GM12874 (cell line): ENCODE measurements around the gene ACKR3.

Source experiments
- TF ChIP-seq, protein P1 (sequence below): IDR thresholded peaks from 2 replicates; pipeline ENCODE4 v1.5.1; 2011; ENCODE audit warnings: low read depth, mild to moderate bottlenecking, control low read depth, low read length, moderate library complexity; ENCODE audit not compliant: insufficient read depth

Gene ACKR3

DNA sequence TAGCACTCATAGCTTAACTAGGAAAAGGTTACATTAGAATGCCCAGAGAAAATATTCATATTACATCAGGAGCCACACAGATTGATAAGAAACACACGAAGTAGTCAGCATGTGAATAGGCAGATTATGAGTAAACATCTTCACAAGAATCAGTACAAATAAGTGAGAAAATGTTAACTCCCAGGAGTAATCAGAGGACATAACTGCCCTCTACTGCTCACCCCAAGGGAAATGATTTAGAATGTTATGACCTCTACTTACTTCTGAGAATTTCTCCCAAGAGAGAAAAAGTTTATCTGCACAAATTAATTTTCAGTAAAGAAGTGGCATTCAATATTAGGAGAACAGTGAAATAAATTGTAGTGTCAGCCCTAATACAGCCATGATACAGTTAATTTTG lies 39.1 kb upstream of the ACKR3 start:
- TF ChIP-seq, protein P1, sequence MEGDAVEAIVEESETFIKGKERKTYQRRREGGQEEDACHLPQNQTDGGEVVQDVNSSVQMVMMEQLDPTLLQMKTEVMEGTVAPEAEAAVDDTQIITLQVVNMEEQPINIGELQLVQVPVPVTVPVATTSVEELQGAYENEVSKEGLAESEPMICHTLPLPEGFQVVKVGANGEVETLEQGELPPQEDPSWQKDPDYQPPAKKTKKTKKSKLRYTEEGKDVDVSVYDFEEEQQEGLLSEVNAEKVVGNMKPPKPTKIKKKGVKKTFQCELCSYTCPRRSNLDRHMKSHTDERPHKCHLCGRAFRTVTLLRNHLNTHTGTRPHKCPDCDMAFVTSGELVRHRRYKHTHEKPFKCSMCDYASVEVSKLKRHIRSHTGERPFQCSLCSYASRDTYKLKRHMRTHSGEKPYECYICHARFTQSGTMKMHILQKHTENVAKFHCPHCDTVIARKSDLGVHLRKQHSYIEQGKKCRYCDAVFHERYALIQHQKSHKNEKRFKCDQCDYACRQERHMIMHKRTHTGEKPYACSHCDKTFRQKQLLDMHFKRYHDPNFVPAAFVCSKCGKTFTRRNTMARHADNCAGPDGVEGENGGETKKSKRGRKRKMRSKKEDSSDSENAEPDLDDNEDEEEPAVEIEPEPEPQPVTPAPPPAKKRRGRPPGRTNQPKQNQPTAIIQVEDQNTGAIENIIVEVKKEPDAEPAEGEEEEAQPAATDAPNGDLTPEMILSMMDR: no peak

DNA sequence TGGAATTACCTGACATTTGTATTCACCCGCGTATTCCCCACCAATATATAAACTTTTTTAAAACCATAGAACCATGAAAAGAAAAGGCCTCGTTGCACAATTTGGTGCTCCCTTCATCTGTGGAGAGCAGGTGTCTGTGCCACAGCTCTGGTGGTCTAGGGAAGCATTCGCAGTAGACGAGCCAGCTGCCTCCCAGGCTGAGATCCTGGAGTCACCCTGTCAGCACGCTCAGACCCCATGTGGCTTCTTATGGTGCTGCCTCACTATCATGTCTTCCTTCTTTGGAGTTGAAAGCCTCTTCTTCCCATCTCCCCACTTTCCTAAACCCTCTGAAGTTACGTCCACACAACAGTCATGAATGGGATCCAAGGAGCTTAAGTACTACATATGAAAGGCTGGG lies 38.4 kb upstream of the ACKR3 start:
- TF ChIP-seq, protein P1: no peak

DNA sequence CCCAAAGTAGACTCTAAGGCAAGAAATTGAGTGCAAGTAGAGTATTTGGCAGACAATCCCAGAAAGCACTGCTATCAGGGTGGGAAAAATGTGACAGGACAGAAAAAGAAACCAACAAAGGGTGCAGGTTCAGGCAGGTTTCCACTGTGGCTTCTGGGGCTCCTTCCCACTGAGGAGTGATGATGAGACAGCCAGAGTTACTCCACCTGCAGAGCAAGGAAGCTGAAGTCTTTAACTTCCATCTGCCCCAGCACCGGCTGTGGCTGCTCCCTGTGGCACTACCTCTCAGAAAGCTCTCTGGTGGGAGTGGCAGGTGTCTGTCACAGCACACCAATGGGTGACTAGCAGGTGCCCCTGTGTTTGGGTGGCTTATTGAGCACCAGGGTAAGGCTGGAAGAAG lies 37.6 kb upstream of the ACKR3 start:
- TF ChIP-seq, protein P1: no peak

DNA sequence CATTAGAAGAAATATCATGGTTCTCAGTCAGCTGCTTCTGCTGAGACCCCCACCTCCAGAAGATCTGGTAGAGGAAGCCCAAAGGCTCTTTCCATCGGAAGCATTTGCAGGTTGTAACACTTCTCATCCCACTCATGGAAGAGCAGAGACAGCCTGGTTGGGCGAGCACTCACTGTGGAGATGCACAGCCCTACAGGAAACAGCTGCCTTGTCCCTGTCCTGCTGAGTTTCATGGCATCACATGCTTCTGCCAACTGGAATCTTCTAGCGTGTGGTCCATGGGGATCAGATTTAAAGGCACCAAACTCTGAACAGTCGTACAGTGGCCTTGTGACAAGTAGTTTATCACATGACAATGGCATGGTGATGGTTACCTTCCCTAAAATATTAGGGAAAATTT lies 36.3 kb upstream of the ACKR3 start:
- TF ChIP-seq, protein P1: no peak

DNA sequence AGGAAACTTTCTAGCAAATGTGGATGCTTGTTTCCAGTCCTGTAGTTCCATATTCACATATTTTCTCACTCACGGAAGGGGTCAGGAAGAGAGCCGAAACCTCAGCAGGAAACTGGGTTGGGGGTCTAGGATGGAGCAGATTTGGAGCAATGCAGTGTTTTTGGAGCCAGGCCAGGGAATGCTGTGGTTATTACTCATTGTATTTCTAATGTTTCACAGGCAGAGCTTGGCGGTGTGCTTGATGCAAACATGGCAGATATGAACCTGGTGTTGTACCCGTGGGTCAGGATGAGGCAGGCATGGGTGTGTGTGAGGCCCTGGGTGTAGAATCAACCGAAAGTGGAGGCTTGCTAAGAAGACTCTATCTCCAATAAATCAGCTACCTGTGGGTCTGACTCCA lies 34.6 kb upstream of the ACKR3 start:
- TF ChIP-seq, protein P1: no peak

DNA sequence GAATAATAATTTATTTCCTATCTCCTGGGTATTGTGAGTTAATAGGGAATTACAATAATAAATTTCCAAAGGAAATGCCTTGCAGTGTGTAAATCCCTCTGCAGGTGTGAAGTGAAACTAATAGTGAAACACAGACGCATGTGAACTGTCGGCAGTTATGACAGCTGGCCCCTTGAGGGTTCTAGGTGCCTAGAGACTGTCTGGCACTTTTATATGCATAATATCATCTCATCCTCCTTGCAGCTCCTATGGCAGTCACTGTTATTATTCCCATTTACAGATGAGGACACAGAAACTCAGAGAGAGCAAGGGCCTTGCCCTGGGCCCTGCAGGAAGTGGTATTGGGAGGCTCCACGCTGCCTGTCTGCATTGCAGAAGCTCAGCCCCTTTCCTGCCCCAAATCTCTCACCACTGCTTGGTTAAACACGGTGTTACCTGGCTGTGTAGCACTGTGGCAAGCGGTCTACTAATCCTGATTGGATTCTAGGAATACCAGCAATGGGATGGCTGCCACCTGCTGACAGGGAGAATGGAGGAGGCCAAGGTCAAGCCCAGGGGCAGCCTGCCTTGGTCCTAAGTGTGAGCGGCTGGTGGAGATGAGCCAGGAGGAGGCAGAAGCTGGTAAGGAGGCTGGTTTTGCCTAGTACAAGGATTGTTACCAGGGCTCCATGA lies 32.8 kb upstream of the ACKR3 start:
- TF ChIP-seq, protein P1: no peak

DNA sequence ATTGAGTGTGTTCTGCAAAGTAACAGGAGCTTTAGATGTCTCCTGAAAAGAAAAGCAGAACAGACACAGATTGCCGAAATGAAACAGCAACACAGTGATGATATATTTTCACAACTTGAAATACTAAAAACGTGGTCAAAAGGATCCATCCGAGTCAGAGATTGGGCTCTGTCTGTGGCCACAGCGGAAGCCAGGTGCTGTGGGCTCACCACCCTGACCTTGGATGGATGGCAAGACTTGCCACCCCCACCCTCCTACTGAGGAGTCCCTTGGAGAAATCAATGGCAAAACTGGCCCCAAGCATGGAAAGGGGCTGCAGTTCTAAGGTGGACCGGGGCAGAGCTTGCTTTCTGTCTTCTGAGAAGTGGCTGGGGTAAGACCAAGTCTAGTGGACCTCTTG lies 31.4 kb upstream of the ACKR3 start:
- TF ChIP-seq, protein P1: no peak
